HEK293T (cell line): Measurements from ENCODE around the gene RPAP3.

Source experiments
- FOXA1 ChIP-seq: fragments of 450-650 bp; IDR thresholded peaks from 2 replicates; pipeline ENCODE4 v1.6.1; 2016; ENCODE audit warnings: mild to moderate bottlenecking
- FOXK2 ChIP-seq: fragments of 450-650 bp; IDR thresholded peaks from 2 replicates; pipeline ENCODE4 v1.6.1; 2016; ENCODE audit warnings: mild to moderate bottlenecking
- FOXM1 ChIP-seq: fragments of 450-650 bp; IDR thresholded peaks from 2 replicates; pipeline ENCODE4 v1.6.1; 2017; ENCODE audit warnings: mild to moderate bottlenecking, borderline replicate concordance
- HDGF ChIP-seq: fragments of 450-650 bp; IDR thresholded peaks from 2 replicates; pipeline ENCODE4 v1.6.1; 2017; ENCODE audit warnings: antibody characterized with exemption, borderline replicate concordance
- ZNF384 ChIP-seq: fragments of 450-650 bp; IDR thresholded peaks from 2 replicates; pipeline ENCODE4 v1.6.1; 2016

GRCh38 chr12:47730341-47730744, 24.5 kb upstream of the RPAP3 start:
- TF ChIP-seq FOXK2 (no peak), ZNF384 (no peak), FOXM1 (no peak), HDGF (no peak), FOXA1 (no peak)
